HG03432 (cell line): ENCODE data around the gene NAV2.

ENCODE experiments used
- ATAC-seq: cut with Tn5 transposase; IDR thresholded peaks from one replicate; pipeline ENCODE4 v1.9.1; 2021; ENCODE audit warnings: mild to moderate bottlenecking, moderate library complexity; ENCODE audit not compliant: unreplicated experiment

NAV2 gene

GRCh38 chr11:19740586-19740985, 27.9 kb downstream of the NAV2 start:
- ATAC-seq = no peak

DNA sequence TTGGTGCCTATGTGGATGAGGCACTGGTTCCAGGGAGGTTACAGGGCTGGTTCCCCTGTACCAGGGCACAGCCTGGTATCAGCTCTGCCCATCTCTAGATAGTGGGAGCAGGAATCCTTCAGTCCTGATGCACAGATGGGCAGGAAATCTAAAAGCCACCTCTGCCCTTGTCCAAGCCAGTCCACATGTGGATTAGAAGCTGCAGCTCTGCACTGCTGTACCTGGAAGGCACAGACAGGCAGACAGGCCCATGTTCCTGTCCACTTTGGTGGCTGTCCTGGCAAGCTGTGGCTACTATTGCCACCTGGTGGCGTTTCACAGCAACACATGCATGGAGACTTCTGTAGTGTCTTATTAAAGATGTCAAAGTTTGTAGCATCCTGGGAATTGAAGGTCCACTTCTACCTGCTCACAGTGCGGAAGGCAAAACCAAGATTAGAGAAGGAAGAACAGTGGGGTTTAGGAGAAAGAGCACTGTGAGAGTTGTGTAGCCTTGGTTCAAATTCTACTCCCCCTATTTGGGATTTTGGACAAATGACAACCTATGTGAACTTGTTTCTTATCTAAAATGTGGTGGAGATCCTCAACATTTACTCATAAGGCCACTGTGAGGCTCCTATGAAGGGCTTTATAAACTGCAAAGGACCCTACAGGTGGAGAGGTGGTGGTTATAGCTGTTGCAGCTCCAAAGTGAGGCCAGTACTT, 30.1 kb downstream of the NAV2 start:
- ATAC-seq = peak; percentile 81

DNA sequence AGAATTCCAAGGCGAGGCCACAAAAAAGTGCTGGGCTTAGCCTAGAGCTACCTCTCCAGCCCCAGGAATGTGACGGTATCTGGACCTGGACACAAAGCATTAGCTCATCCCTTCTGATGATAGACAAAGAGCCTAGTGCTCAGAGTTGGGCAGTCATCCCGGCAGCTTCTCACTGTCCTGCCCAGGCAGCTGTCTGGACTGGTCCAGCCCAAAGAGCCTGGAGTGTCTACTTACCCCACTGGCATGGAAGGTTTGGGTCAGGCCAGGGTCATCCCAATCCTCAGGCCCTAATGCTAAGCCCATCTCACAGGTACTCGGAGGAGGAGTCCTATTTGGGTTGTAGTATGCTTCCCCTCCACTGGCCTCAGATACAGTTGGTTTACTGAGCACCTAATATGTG, 31.0 kb downstream of the NAV2 start:
- ATAC-seq = no peak

- no peak for ATAC-seq
Observed at GRCh38 chr11:19744130-19744529, 31.5 kb downstream of the NAV2 start.

- no peak for ATAC-seq
Observed at GRCh38 chr11:19746086-19746485, 33.4 kb downstream of the NAV2 start.

DNA sequence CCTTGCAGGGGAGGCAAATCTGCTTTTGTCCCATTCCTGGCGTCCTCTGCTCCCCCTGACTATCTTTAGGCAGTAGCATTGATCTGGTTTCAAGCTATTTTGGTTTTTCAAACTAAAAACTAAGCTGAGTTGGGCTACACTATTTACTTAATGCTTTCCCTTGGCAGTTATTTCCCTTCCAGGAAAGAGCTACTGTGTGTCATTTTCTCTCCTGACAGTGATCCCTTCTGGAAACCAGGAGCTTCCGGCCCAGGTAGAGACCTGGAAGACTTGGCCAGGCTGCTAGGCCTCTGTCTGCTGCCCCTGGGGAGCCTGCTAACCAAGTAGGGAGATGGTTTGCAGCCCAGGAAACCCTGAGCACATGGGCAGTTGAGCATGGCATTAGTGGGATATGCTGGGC, 35.0 kb downstream of the NAV2 start:
- no peak for ATAC-seq

DNA sequence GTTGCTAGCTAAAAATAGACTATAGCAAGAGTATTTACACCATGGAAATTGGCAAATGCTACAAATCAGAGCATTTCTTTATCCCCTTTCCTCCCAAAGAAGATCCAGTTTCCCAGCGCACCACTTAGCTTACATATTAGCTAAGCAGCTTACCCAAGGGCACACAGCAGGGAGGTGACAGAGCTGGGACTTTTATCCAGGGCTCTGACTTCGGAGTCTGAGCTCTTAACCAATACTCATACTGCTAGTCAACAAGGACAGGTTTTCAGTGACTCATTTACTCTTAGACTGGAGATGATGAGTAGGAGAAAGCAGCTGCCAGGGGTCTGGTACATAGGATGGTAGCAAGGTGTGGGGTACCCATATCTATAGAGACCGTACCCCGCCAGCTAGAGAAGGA, 38.4 kb downstream of the NAV2 start:
- no peak for ATAC-seq

- ATAC-seq = no peak
Observed at GRCh38 chr11:19753451-19754106, 40.9 kb downstream of the NAV2 start.

DNA sequence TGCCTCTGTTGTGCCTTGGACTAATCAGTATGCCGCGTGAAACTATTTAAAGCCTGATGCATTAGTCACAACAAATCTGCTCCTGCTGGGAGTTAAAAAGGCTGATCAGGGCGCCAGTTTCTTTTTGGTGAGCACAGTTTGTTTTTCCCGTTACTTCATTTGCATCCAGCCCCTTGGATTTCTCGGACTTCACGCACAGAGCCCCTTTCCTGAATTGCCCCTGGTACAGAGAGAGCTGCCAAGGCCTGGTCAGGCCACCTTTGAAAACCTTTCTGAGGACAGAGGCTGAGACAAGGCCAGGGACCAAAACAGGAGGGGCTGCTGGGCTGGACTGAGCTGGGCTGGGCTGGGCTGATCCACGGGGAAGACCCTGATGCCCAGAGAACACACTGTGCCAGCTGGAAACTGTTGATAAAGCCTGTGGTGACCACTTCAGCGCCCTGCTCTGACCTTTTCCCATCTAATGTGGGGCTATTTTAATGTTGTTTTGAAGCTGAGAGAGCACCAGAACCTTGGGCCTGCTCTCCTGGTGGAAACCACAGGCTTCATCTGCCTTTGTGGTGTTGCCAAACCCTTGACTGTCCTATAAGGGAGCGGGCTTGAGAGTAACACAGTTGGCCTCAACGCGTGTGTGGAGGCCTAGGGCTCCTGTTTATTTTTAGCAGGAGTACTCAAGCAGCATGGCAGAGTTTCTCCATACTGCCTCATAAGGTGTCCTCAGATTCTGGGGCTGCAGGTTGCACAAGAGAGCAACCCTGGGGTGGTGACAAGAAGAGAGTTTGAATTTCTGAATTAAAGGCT, 44.2 kb downstream of the NAV2 start:
- no peak for ATAC-seq

DNA sequence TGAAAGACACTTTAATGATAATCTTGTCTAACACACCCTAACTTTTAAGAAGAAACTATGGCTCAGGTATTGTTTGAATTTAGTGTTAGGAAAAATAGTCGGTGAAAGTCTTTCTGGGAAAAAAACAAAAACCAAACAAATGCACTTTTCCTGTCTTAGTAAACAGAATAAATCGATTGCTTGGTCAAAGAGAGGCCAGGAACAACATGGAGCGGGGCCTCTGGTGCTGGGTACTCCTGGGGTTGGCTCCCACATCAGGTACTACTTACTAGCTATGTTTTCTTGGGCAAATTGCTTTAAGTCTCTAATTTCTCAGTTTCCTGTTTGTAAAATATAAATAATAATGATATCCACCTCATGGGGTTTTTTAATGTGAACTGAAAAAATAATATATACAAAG, 46.8 kb downstream of the NAV2 start:
- ATAC-seq = no peak

- ATAC-seq = no peak
Observed at GRCh38 chr11:19762266-19762665, 49.6 kb downstream of the NAV2 start.

DNA sequence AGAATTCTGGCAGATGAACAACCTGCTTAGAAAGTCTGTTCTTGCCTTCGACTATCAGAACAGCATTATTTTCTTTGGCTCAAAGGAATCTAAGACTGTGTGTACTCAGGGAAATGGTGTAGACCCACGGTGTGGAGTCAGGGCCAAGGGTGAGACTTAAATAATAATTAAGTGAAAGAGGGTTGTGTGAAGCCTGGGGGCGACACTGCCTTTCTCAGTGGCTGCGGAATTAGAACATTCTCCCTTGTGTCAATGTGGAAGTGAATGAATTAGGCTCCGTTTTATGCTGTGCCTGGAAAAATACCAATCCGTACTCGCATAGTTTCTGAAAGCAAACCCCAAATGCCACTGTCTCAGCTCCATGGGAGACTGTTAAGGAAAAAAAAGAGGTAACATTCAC, 50.7 kb downstream of the NAV2 start:
- no peak for ATAC-seq

GRCh38 chr11:19766206-19766605, 53.6 kb downstream of the NAV2 start:
- no peak for ATAC-seq

DNA sequence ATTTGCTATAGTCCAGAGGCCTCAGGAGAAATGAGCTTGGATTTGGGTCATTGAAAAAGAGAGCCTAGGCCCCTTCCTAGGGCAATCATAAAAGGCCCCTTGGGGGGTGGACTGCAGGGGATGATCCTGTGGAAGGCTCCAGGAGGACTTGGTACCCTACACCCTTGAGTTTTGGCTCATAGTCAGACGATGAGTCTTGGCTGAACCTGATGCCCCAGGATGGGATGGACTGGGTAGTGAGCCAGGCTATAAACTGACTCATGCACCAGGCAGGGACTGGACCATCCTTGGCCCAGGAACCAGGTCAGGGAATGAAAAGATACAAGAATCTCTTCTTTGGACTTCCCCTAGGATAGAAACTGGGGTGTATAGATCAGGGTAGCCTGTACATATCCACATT, 54.2 kb downstream of the NAV2 start:
- no peak for ATAC-seq

DNA sequence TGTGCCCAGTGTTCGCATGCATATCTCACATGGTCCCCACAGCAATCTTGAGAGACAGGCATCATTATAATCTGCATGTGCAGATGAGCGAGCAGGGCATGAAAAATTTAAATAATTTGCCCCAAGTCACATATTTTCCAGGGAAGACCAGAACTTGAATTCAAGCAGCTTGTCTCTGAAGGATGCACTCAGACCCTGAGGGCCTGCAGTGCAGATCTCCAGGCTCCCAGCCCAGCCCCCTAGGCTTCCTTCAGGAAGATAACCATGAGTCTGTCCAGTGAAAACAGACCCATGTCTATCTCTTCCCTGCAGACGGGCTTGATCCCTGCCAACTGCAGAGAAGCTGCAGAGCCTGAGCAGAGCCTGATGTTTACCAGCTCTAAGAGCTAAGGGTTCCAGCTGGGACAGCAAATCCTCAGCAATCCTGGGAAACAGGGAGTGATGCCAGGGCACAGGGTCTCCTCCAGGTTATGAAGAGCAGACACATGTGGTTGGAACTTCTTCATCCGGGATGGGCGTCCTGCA, 55.1 kb downstream of the NAV2 start:
- ATAC-seq = no peak

DNA sequence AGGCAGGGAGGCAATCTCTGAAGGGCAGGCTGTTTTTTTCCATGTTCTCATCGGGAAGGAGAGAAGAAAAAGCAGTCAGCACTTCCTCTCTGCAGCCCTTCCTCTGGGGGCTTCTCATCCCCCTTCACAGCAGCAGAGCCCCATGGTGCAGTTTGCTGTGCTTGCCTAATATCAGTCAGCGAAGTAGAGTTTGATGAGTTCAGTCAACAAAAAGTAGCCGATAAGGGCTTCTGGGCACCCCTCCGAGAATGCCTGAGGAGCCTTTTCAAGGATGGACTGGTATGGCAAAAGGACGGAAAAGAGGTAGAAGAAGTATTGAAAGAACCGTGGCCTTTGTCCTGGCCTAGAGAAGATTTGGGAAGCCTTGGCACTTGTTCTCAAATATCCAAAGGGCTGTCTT, 55.6 kb downstream of the NAV2 start:
- ATAC-seq = no peak

- no peak for ATAC-seq
Observed at GRCh38 chr11:19768815-19769214, 56.2 kb downstream of the NAV2 start.

- no peak for ATAC-seq
Observed at GRCh38 chr11:19769820-19770219, 57.2 kb downstream of the NAV2 start.

DNA sequence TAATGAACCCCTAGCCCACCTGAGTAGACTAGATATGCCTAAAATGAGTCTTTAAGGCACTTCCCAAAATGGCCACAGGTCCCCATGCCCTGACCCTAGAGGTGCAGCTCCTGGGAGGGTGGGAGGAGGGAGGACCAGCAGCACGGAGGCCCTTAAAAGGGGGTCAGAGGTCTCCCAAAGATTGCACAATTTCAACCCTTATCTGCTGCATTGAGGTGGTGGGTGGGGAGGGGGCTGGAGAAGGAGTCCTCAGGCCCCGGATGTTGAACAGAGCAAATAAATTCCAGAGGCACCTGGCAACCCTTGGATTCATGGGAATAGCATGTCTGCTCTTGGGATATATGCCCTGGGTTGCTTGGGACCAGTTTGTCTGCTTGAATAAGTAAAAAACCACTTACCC, 57.6 kb downstream of the NAV2 start:
- ATAC-seq = no peak

- ATAC-seq = no peak
Observed at GRCh38 chr11:19771463-19771862, 58.8 kb downstream of the NAV2 start.

DNA sequence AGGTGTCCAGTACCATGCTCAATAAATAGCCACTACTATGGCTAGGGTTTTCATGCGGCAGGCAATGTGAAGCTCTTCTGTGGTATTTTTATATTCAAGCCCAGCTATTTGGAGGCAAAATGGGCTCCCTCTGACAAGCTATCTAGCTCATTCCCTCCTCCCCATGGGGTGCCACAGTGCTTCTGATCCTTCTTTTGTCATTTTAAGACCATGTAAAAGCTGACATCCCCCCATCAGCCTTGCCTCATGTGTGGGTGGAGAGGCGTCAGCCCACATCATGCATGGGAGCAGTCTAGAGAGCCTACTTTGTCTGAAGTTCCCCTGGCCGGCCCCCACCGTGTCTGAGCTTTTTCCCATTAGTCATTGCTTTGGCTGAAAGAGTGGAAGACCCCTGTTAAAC, 59.8 kb downstream of the NAV2 start:
- ATAC-seq = no peak

GRCh38 chr11:19774329-19774728, 61.7 kb downstream of the NAV2 start:
- no peak for ATAC-seq
